HepG2 (cell line): ENCODE results near the gene FCAMR. TPM values are rescaled to one million over a fixed set of nuclear protein-coding genes. Genes with fewer than 3 reads are reported as not detected.
A peak's percentile ranks its signal among the peaks of the same experiment; 100 is the strongest.

ENCODE experiments used
- ATAC-seq: fragments of 200-7000 bp; cut with Tn5 transposase; 3 replicates; pipeline ENCODE4 v1.9.1; 2020; ENCODE audit warnings: mild to moderate bottlenecking, moderate library complexity
- BruUV-seq: library from RNA; stranded (reverse); fragments of 400-500 nt; replicated peaks from 2 replicates; lab custom pipeline; 2021; lab: Mats Ljungman, UMichigan
- CTCF ChIA-PET: fragments of 300-600 bp; formaldehyde crosslinking; extraction: SDS; loops from one replicate; lab custom pipeline; 2021; ENCODE audit warnings: low total read pairs, inconsistent platforms, low intra/inter-chr PET ratio; lab: Yijun Ruan, JAX
- POLR2A ChIA-PET: fragments of 350-600 bp; sonication (Branson Sonifier 250); formaldehyde crosslinking; loops from one replicate; lab custom pipeline; 2020; ENCODE audit warnings: antibody characterized with exemption, inconsistent platforms; lab: Yijun Ruan, JAX
- DNase-seq: peaks from one replicate; pipeline ENCODE4 v3.0.0-alpha.2; 2015; ENCODE audit warnings: low spot score
- FAIRE-seq: peaks from 3 replicates; lab custom pipeline; 2011; peaks lifted over from hg19 to GRCh38; lab: Jason Lieb, UNC
- H2AFZ ChIP-seq: one replicate; pipeline ENCODE4 v1.6.1; 2011; ENCODE audit warnings: low read length, inconsistent platforms
- H3K27ac ChIP-seq: fragments of 300-600 bp; 3 replicates; pipeline ENCODE4 v1.8.0; 2011; ENCODE audit warnings: mixed run types, mild to moderate bottlenecking, mixed read lengths, low read length, inconsistent platforms; ENCODE audit not compliant: insufficient read depth; ENCODE audit errors: extremely low read length
- H3K27me3 ChIP-seq, 2 experiments: fragments of 200-600 bp in 1 of 2; 2 replicates in 1 of 2; 3 replicates in 1 of 2; pipeline versions ENCODE4 v1.6.0 to v1.8.0; 2011; ENCODE audit warnings: low read length in 2 of 2, mild to moderate bottlenecking in 2 of 2, moderate library complexity in 2 of 2, inconsistent platforms in 1 of 2; ENCODE audit not compliant: insufficient read depth in 2 of 2, control insufficient read depth in 1 of 2
- H3K36me3 ChIP-seq, 2 experiments: fragments of 200-600 bp in 1 of 2; replicated peaks in 1 of 2; 2 replicates in 1 of 2; 3 replicates in 1 of 2; pipeline versions ENCODE4 v1.5.1 to v1.8.0; 2011; ENCODE audit warnings: low read length in 2 of 2, inconsistent platforms in 1 of 2; ENCODE audit not compliant: insufficient read depth in 2 of 2, control insufficient read depth in 1 of 2
- H3K4me1 ChIP-seq: 2 replicates; pipeline ENCODE4 v1.5.1; 2012; ENCODE audit warnings: low read length, inconsistent platforms; ENCODE audit not compliant: insufficient read depth
- H3K4me2 ChIP-seq: 2 replicates; pipeline ENCODE4 v1.6.0; 2011; ENCODE audit warnings: low read depth, low read length, inconsistent platforms
- H3K4me3 ChIP-seq, 3 experiments: fragments of 200-600 bp in 1 of 3; sonication (generic), shearing (Covaris generic) in 1 of 3; replicated peaks in 1 of 3; 2 replicates each; pipeline ENCODE4 v1.5.1; 2011 to 2016; ENCODE audit warnings: low read length in 3 of 3, inconsistent platforms in 2 of 3, low read depth in 2 of 3, mild to moderate bottlenecking in 2 of 3, control low read depth in 1 of 3, mixed read lengths in 1 of 3; ENCODE audit not compliant: insufficient read depth in 1 of 3
- H3K79me2 ChIP-seq: one replicate; pipeline ENCODE4 v1.6.1; 2011; ENCODE audit warnings: low read length, inconsistent platforms; ENCODE audit not compliant: insufficient read depth
- H3K9ac ChIP-seq: 2 replicates; pipeline ENCODE4 v1.6.0; 2011; ENCODE audit warnings: mild to moderate bottlenecking, low read depth, low read length, inconsistent platforms; ENCODE audit not compliant: insufficient read depth
- H3K9me3 ChIP-seq: 2 replicates; pipeline ENCODE4 v1.5.1; 2012; ENCODE audit warnings: mild to moderate bottlenecking, low read length
- H4K20me1 ChIP-seq: 2 replicates; pipeline ENCODE4 v1.6.0; 2011; ENCODE audit warnings: inconsistent platforms, mild to moderate bottlenecking, low read length, moderate library complexity; ENCODE audit not compliant: insufficient read depth
- FOSL2 ChIP-seq: sonication (generic); formaldehyde crosslinking; IDR thresholded peaks from 2 replicates; pipeline ENCODE4 v1.4.0; 2020; ENCODE audit warnings: missing genetic modification reagents
- KDM5B ChIP-seq: sonication (generic); formaldehyde crosslinking; IDR thresholded peaks from 2 replicates; pipeline ENCODE4 v1.4.0; 2020; ENCODE audit warnings: missing genetic modification reagents, mild to moderate bottlenecking, borderline replicate concordance
- KDM6A ChIP-seq: IDR thresholded peaks from 2 replicates; pipeline ENCODE4 v1.6.1; 2016; ENCODE audit warnings: low read depth
- MEF2D ChIP-seq: sonication (generic); formaldehyde crosslinking; IDR thresholded peaks from 2 replicates; pipeline ENCODE4 v1.5.1; 2020; ENCODE audit warnings: mild to moderate bottlenecking, missing genetic modification reagents
- MTERF4 ChIP-seq: sonication (generic); formaldehyde crosslinking; IDR thresholded peaks from 2 replicates; pipeline ENCODE4 v1.8.0; 2023; ENCODE audit warnings: mild to moderate bottlenecking, missing genetic modification reagents
- NFYB ChIP-seq: sonication (generic); formaldehyde crosslinking; IDR thresholded peaks from 2 replicates; pipeline ENCODE4 v1.4.0; 2020; ENCODE audit warnings: missing genetic modification reagents
- POLR2AphosphoS5 ChIP-seq: IDR thresholded peaks from 2 replicates; pipeline ENCODE4 v1.6.1; 2012; ENCODE audit warnings: low read depth, low read length
- REXO4 ChIP-seq: sonication (generic); formaldehyde crosslinking; IDR thresholded peaks from 2 replicates; pipeline ENCODE4 v1.8.0; 2022; ENCODE audit warnings: missing genetic modification reagents, mild to moderate bottlenecking, borderline replicate concordance
- RORA ChIP-seq: sonication (generic); formaldehyde crosslinking; IDR thresholded peaks from 2 replicates; pipeline ENCODE4 v1.5.0; 2020; ENCODE audit warnings: mild to moderate bottlenecking, missing genetic modification reagents, moderate library complexity
- SAP130 ChIP-seq: IDR thresholded peaks from 2 replicates; pipeline ENCODE4 v1.6.1; 2016; ENCODE audit warnings: low read depth
- SMAD9 ChIP-seq: sonication (generic); formaldehyde crosslinking; IDR thresholded peaks from 2 replicates; pipeline ENCODE4 v1.5.1; 2020; ENCODE audit warnings: mild to moderate bottlenecking, missing genetic modification reagents
- SPEN ChIP-seq: sonication (generic); formaldehyde crosslinking; IDR thresholded peaks from 2 replicates; pipeline ENCODE4 v1.5.1; 2020; ENCODE audit warnings: low read depth, mild to moderate bottlenecking, missing genetic modification reagents
- TCF7 ChIP-seq: sonication (generic); IDR thresholded peaks from 2 replicates; pipeline ENCODE4 v1.6.1; 2016; ENCODE audit warnings: antibody characterized with exemption, low read depth
- YEATS4 ChIP-seq: sonication (generic); formaldehyde crosslinking; IDR thresholded peaks from 2 replicates; pipeline ENCODE4 v1.4.0; 2020; ENCODE audit warnings: missing genetic modification reagents, borderline replicate concordance
- ZFP37 ChIP-seq: sonication (generic); formaldehyde crosslinking; IDR thresholded peaks from 2 replicates; pipeline ENCODE4 v1.4.0; 2020; ENCODE audit warnings: missing genetic modification reagents, borderline replicate concordance
- ZNF292 ChIP-seq: sonication (generic); formaldehyde crosslinking; IDR thresholded peaks from 2 replicates; pipeline ENCODE4 v1.8.1; 2022; ENCODE audit warnings: mild to moderate bottlenecking, low read depth, missing genetic modification reagents, borderline replicate concordance
- ZNF362 ChIP-seq: sonication (generic); formaldehyde crosslinking; IDR thresholded peaks from 2 replicates; pipeline ENCODE4 v1.4.0; 2020; ENCODE audit warnings: missing genetic modification reagents, mild to moderate bottlenecking, borderline replicate concordance
- ZNF430 ChIP-seq: sonication (generic); formaldehyde crosslinking; IDR thresholded peaks from 2 replicates; pipeline ENCODE4 v1.9.0; 2021; ENCODE audit warnings: mild to moderate bottlenecking, missing genetic modification reagents
- ZNF431 ChIP-seq: sonication (generic); formaldehyde crosslinking; IDR thresholded peaks from 2 replicates; pipeline ENCODE4 v1.9.0; 2022; ENCODE audit warnings: missing genetic modification reagents, low read depth, mild to moderate bottlenecking, borderline replicate concordance
- ZNF605 ChIP-seq: sonication (generic); formaldehyde crosslinking; IDR thresholded peaks from 2 replicates; pipeline ENCODE4 v1.8.0; 2022; ENCODE audit warnings: mild to moderate bottlenecking, missing genetic modification reagents
- ZNF644 ChIP-seq: IDR thresholded peaks from 2 replicates; pipeline ENCODE4 v1.6.1; 2016; ENCODE audit warnings: low read depth
- ZZZ3 ChIP-seq: sonication (generic); formaldehyde crosslinking; IDR thresholded peaks from 2 replicates; pipeline ENCODE4 v1.4.0; 2020; ENCODE audit warnings: missing genetic modification reagents, mild to moderate bottlenecking, borderline replicate concordance
- WGBS: methylation state at CpG from one replicate; pipeline ENCODE4 v1.1.6; 2017; ENCODE audit warnings: low lambda C conversion rate; 5-methylcytosine and 5-hydroxymethylcytosine counted together
- in situ Hi-C: cut with HindIII; loops from 2 replicates; pipeline ENCODE4 v1.10.0; 2017; ENCODE audit warnings: low pct_unique_long_range_greater_than_20kb; ENCODE audit not compliant: extremely low pct_ligation_motif_present
- intact Hi-C: fragments of 100-400 bp; cut with micrococcal nuclease; formaldehyde crosslinking; loops from one replicate; pipeline ENCODE4 v1.10.0; 2022; ENCODE audit not compliant: unreplicated experiment
- polyA plus RNA-seq, 8 experiments: library from polyadenylated mRNA; depleted of rRNA in 3 of 8; stranded (reverse) in 7 of 8; unstranded in 1 of 8; fragments of >200 nt; fragmentation: Illumina TruSeq in 4 of 8; extraction: Trizol in 4 of 8; gene quantifications; 2 replicates each; pipeline versions ENCODE4 v1.2.1 to v1.2.3, GENCODE V29; 2011 to 2016; ENCODE audit warnings: low read depth in 4 of 8, missing spikeins in 1 of 8, mixed read lengths in 1 of 8; ENCODE audit not compliant: insufficient read depth in 1 of 8
- total RNA-seq, 5 experiments: library from RNA; depleted of rRNA; stranded (reverse); fragments of >200 nt; fragmentation: Illumina TruSeq; extraction: Trizol; gene quantifications; 2 replicates each; pipeline ENCODE4 v1.2.3, GENCODE V29; 2016; ENCODE audit warnings: low read depth in 1 of 5

The FCAMR gene
- total and polyA plus RNA-seq, 2 of the 13 experiments (the other 11 are each of a cell fraction or from before 2014, with no cell fraction given): not detected

GRCh38 chr1:206952171-206952570 lies 18.1 kb downstream of the FCAMR start:
- 0% methylated on average over 4 of the region's 4 CpGs for WGBS
- no TSS peak for BruUV-seq
- H3K27ac ChIP-seq: peak overlapping the region; percentile 43
- TF ChIP-seq KDM6A (no peak), MEF2D (CRISPR knock-in tag) (no peak), SMAD9 (no peak), REXO4 (no peak), ZFP37 (CRISPR knock-in tag) (no peak), SPEN (CRISPR knock-in tag) (peak; percentile 37; the same call in 1 of the 2 replicates), RORA (no peak), MTERF4 (CRISPR knock-in tag) (0 out of 2 replicates have a peak, but pooled peaks have one; percentile 24), FOSL2 (CRISPR knock-in tag) (peak; percentile 83), ZNF644 (CRISPR knock-in tag) (peak; percentile 23; the same call in 1 of the 2 replicates), TCF7 (no peak), ZNF430 (CRISPR knock-in tag) (no peak), ZNF292 (CRISPR knock-in tag) (peak; percentile 45; the same call in 1 of the 2 replicates), POLR2AphosphoS5 (no peak), ZNF431 (no peak), ZZZ3 (CRISPR knock-in tag) (no peak), ZNF605 (CRISPR knock-in tag) (no peak), YEATS4 (0 out of 2 replicates have a peak, but pooled peaks have one; percentile 32), SAP130 (CRISPR knock-in tag) (peak; percentile 46; the same call in 1 of the 2 replicates), NFYB (no peak), ZNF362 (no peak), KDM5B (CRISPR knock-in tag) (no peak)

More at GRCh38 chr1:206952171-206952570, 18.1 kb downstream of the FCAMR start:
- Histone ChIP-seq H3K4me2 (peak overlapping the region; percentile 96), H3K9me3 (0 out of 2 replicates have a peak, but pooled peaks cover 7% of the 10 kb centered on the region), H3K4me1 (peaks cover 90% of the 10 kb centered on the region), H4K20me1 (no peaks in the 10 kb centered on the region), H2AFZ (peak overlapping the region; percentile 49), H3K9ac (peak overlapping the region; percentile 19), H3K79me2 (no peaks in the 10 kb centered on the region), H3K36me3 (no peaks in the 10 kb centered on the region), H3K27me3 (no peaks in the 10 kb centered on the region), H3K4me3 (peak overlapping the region; percentile 42 to 66 (median 58))
- intact Hi-C loops (no loop called here), in situ Hi-C loops (no loop called here)
- POLR2A ChIA-PET: interaction anchor here (0.9 to 1.2 kb wide), 2 partner anchors 9 to 152 kb away, joined by 3 read pairs; partner anchors contain the start of gene C4BPA
- peak; percentile 63 for ATAC-seq
- CTCF ChIA-PET: no interaction called here
- FAIRE-seq: peak; percentile 72
- DNase-seq: peak; percentile 37
